Fibroblast of lung (primary cell): Measurements from ENCODE around the gene CFAP410.

ENCODE experiments used
- EZH2 ChIP-seq: IDR thresholded peaks from 2 replicates; pipeline ENCODE4 v1.5.1; 2012; ENCODE audit warnings: low read length, control low read depth, mild to moderate bottlenecking; ENCODE audit errors: missing control alignments
- TF ChIP-seq, protein P1 (sequence below), 2 donors: IDR thresholded peaks in 1 of 2; conservative IDR thresholded peaks in 1 of 2; 1 replicate in 1 of 2; 2 replicates in 1 of 2; pipeline ENCODE4 v1.5.1; 2011 to 2012; ENCODE audit warnings: low read length in 2 of 2, control low read depth in 1 of 2, inconsistent platforms in 1 of 2, low read depth in 1 of 2, mild to moderate bottlenecking in 1 of 2

DNA sequence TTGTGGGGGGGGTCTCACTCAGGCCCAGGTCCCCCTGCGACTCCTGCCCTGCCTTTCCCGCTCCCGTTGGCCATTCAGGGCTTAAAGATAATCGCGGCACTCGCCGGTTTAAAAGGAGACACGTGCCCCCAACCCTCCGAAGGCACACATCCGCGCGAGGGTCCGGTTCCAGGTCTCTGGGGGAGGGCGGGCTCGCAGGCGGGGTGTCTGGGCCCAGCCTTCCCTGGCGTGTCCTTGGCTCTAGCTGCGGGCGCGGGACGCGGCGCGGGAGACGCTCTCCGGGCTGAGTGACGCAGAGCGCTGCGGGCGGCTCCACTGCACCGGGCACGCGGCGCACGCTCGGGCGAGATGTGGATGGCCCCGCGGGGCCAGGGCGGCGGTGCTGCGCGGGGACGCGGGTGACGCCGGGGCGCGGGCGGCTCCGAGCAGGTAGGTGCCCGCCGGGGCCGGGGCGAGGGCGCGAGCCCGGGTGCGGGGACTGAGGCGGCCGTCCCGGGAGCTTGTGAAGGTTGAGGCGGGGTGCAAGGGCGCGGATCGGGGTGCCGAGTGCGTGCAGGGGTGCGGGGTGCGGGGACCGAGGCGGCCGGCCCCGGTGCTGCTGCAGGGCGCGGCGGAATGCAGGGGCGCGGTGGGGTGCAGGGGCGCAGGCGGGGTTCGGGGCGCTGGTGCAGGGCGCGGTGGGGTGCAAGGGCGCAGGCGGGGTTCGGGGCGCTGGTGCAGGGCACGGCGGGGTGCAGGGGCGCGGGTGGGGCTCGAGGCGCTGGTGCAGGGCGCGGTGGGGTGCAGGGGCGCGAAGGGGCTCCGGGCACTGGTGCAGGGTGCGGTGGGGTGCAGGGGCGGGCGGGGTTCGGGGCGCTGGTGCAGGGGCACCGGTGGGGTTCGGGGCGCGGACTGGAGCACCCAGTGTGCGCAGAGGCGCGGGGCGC is 10.9 kb upstream of the CFAP410 start:
- TF ChIP-seq, protein P1, sequence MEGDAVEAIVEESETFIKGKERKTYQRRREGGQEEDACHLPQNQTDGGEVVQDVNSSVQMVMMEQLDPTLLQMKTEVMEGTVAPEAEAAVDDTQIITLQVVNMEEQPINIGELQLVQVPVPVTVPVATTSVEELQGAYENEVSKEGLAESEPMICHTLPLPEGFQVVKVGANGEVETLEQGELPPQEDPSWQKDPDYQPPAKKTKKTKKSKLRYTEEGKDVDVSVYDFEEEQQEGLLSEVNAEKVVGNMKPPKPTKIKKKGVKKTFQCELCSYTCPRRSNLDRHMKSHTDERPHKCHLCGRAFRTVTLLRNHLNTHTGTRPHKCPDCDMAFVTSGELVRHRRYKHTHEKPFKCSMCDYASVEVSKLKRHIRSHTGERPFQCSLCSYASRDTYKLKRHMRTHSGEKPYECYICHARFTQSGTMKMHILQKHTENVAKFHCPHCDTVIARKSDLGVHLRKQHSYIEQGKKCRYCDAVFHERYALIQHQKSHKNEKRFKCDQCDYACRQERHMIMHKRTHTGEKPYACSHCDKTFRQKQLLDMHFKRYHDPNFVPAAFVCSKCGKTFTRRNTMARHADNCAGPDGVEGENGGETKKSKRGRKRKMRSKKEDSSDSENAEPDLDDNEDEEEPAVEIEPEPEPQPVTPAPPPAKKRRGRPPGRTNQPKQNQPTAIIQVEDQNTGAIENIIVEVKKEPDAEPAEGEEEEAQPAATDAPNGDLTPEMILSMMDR (conservative IDR thresholded peaks at IDR 0.05 in 1 of 2, IDR thresholded peaks at IDR 0.05 in 1 of 2; ENCODE audit: low read depth in 1 of 2, low read length in 2 of 2) = no peak
- TF ChIP-seq EZH2 = peak; percentile 36
